ENCODE data around the gene ATOH1. TPM values are rescaled to one million over a fixed set of nuclear protein-coding genes. Genes with fewer than 3 reads are reported as not detected.

ATOH1 gene
- not detected for polyA plus RNA-seq (ENCODE audit: insufficient read length in 4 of 4)

GRCh38 chr4:93828332-93828994 is at the start of gene ATOH1:
TSS of gene ATOH1 (plus strand) at chr4:93828753. CDS start at chr4:93828927, 174 bp downstream.
- DNase-seq (ENCODE audit: low read depth in 4 of 4, low spot score in 2 of 4): no peak

DNA sequence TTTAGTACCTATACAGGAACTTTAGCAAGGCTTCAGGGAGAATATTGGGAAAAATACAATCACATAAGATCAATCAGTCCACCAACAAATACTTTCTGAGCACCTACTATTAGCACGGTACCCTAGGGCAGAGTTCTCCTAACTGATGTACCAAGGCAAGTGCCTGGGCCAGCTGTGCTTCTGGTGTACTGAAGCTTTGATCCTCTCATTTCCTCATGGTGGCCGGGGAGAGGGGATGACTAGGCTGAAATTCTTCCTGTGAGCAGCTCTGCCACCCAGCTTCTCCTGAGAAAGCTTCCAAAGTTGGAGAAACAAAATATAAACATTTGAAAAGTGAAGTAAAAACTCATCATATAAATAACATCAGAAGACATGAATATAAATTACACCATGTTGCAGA is 49.3 kb upstream of the ATOH1 start:
- DNase-seq (ENCODE audit: low read depth in 4 of 4, low spot score in 2 of 4): no peak

- no peak for DNase-seq (ENCODE audit: low read depth in 4 of 4, low spot score in 2 of 4)
Observed at GRCh38 chr4:93780080-93780479, 48.5 kb upstream of the ATOH1 start.

- no peak for DNase-seq (ENCODE audit: low read depth in 4 of 4, low spot score in 2 of 4)
Observed at GRCh38 chr4:93781198-93781597, 47.4 kb upstream of the ATOH1 start.

DNA sequence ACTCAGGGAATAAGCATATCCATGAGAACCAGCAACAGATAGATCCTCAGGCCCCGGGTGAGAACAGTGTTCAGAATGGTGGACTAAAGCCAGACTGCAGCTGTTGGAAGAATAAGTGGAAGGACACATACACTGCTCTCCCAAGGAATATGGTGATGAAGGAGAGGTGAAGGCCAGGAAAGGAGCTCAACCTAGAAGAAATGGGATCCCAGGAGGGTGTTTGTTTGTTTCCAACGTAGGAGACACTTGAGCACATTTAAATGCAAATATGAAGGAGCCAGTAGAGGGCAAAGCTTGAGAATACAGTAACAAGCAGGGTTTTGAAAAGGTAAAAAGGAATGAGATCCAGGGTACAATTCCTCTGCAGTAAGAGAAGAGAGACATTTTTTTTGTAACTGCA is 42.4 kb upstream of the ATOH1 start:
- no peak for DNase-seq (ENCODE audit: low read depth in 4 of 4, low spot score in 2 of 4)

DNA sequence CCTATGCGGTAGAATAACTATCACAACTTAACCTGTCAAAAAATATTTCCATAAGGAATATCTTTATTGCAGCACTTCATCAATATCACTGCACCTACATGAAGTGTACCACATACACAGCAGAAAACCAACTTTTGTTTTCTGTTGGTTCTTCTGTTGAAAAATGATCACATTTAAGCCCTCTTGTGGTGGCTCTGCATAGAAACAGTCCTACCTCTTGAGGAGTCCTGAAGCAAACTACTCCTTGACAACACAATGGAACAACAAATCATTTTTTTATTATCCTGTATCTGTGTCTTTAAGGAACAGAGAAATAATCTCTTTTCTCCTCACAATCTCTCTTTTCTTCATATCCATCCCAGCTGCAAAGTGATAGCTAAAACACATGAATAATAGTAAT is 39.8 kb upstream of the ATOH1 start:
- DNase-seq (ENCODE audit: low read depth in 4 of 4, low spot score in 2 of 4): no peak

GRCh38 chr4:93791570-93792195 is 36.9 kb upstream of the ATOH1 start:
- DNase-seq (ENCODE audit: low read depth in 4 of 4, low spot score in 2 of 4): peak; percentile 22 to 49 (median 34)

DNA sequence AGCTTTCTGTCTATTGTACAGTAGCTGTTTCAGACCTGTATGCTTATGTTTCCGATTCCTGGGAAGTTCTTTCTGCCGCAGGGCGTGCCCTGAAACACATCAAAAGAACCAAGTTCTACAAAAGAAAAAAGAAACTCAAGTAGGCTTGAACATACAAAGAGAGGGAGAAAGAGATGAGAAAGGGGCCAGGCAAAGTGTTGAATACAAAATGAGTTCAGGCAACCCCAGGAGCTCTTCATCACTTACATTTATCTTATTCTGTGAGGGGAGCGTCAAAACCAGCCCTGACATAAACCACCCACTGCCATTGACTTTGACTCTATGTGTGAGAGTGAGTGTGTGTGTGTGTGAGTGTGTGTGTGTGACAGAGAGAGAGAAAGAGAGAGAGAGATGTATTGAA is 26.5 kb upstream of the ATOH1 start:
- no peak for DNase-seq (ENCODE audit: low read depth in 4 of 4, low spot score in 2 of 4)

DNA sequence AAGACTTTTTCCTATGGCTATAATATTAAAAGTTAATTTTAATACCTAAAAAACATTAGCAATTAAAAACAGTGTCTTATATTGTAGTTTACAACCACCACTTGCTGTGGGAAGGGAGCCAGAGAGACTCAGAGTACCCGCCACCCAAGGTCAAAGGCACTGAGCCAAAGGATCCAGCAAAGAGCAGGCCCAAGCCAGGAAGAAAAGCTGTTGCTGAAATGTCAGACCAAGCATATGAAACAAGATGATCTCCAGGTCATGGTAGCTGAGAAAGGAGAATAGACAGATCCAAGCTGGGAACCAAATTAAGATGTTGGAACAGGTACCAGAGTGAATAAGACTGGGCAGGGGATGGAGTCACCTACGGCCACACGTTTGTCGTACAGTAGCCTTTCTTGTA is 18.8 kb upstream of the ATOH1 start:
- DNase-seq (ENCODE audit: low read depth in 4 of 4, low spot score in 2 of 4): no peak

DNA sequence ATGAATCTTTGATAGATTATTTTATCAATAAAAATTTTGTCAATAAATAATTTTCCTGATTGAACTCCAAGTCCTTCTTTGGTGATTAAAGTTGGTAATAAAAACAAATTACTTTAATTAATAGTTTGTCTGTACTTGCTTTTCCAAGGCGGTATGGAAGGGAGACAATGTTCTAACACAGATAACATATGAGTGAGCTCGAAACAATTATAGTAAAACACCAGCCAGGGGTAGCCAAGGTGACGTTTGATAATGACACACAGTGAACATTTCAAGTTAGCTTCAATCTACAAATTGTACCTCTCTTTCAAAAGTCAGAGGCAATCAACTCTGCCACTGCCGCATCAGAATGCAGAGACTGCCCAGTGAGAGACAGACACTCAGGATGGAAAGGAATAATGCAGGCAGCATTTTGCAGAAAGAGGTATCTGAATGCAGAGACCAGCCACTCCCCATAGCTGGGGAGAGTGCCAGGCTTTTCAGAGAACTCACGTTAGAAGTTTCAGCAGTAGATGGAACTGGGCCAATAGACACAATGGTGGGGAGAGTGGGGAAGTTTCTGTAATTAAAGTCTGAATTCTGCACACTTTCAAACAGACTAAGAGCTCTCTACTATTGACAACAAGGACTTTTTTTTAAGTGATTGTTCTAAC is 18.1 kb upstream of the ATOH1 start:
- DNase-seq (ENCODE audit: low read depth in 4 of 4, low spot score in 2 of 4): no peak

- no peak for DNase-seq (ENCODE audit: low read depth in 4 of 4, low spot score in 2 of 4)
Observed at GRCh38 chr4:93813092-93813491, 15.5 kb upstream of the ATOH1 start.

DNA sequence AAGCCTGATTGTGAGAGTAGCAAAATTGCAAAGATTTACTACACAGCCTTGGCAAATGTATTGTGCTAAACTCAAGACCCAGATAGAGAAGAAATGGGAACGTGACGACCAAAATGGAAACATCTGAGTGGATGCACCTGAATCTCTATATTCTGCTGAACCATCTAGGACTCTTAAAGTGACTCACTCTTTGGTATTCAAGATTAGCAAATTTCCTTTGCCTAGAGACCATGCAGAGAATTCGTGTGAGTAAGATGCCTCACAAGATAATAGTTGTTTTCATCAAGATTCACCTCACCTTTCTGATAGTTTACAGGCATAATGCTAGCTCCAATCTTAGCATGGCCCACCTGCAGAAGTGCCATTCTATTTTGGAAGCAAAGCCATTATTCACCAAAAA is 14.4 kb upstream of the ATOH1 start:
- no peak for DNase-seq (ENCODE audit: low read depth in 4 of 4, low spot score in 2 of 4)

DNA sequence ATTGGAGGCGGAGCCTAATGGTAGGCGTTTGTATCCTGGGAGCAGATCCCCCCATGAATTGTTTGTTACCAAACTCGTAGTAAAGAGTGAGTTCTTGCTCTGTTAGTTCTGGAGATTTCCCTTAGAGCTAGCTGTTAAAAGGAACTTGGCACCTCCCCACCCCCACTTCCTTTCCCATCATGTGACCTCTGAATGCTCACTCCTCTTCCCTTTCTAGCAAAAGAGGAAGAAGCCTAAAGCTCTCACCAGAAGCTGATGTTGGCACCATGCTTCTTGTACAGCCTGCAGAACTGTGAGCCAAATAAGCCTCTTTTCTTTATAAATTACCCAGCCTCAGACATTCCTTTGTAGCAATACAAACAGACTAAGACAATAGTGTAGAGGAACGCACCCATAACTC is 13.8 kb upstream of the ATOH1 start:
- DNase-seq (ENCODE audit: low read depth in 4 of 4, low spot score in 2 of 4): no peak

- no peak for DNase-seq (ENCODE audit: low read depth in 4 of 4, low spot score in 2 of 4)
Observed at GRCh38 chr4:93825551-93826216, 2.9 kb upstream of the ATOH1 start.

GRCh38 chr4:93827272-93827947 is 1.1 kb upstream of the ATOH1 start:
- DNase-seq (ENCODE audit: low read depth in 4 of 4, low spot score in 2 of 4): no peak

DNA sequence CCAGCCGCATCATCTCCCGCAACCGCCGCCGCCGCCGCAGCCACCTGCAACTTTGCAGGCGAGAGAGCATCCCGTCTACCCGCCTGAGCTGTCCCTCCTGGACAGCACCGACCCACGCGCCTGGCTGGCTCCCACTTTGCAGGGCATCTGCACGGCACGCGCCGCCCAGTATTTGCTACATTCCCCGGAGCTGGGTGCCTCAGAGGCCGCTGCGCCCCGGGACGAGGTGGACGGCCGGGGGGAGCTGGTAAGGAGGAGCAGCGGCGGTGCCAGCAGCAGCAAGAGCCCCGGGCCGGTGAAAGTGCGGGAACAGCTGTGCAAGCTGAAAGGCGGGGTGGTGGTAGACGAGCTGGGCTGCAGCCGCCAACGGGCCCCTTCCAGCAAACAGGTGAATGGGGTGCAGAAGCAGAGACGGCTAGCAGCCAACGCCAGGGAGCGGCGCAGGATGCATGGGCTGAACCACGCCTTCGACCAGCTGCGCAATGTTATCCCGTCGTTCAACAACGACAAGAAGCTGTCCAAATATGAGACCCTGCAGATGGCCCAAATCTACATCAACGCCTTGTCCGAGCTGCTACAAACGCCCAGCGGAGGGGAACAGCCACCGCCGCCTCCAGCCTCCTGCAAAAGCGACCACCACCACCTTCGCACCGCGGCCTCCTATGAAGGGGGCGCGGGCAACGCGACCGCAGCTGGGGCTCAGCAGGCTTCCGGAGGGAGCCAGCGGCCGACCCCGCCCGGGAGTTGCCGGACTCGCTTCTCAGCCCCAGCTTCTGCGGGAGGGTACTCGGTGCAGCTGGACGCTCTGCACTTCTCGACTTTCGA is 654 bp downstream of the ATOH1 start:
- DNase-seq (ENCODE audit: low read depth in 4 of 4, low spot score in 2 of 4): no peak

DNA sequence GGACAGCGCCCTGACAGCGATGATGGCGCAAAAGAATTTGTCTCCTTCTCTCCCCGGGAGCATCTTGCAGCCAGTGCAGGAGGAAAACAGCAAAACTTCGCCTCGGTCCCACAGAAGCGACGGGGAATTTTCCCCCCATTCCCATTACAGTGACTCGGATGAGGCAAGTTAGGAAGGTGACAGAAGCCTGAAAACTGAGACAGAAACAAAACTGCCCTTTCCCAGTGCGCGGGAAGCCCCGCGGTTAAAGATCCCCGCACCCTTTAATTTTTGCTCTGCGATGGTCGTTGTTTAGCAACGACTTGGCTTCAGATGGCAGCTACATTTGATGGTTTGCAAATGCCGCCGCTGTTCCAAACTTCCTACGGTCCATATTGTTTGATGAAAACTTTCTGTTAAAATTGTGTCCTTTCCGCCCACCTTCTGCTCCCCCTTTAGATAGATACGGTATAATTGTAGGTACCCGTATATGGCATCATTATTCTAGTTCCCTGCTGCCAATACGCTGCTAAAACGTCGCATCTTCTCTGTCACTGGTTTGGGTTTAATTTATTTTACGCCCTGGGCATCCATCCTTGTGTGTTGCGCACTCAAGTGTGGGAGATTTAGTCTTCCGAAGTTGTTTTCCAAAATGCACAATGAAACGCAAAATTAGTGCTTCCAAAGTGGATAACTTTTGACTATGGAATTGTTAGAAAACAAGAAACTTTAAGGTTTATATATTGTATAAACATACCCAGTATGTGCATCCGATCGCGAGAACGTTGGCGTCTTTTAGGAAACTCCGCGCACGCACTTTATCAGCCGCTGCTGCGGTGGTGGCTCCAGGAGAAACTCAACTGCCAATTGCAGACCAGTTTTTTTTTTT is 1.5 kb downstream of the ATOH1 start:
- peak in 1 of 4 donors; percentile 25 for DNase-seq (ENCODE audit: low read depth in 4 of 4, low spot score in 2 of 4)

DNA sequence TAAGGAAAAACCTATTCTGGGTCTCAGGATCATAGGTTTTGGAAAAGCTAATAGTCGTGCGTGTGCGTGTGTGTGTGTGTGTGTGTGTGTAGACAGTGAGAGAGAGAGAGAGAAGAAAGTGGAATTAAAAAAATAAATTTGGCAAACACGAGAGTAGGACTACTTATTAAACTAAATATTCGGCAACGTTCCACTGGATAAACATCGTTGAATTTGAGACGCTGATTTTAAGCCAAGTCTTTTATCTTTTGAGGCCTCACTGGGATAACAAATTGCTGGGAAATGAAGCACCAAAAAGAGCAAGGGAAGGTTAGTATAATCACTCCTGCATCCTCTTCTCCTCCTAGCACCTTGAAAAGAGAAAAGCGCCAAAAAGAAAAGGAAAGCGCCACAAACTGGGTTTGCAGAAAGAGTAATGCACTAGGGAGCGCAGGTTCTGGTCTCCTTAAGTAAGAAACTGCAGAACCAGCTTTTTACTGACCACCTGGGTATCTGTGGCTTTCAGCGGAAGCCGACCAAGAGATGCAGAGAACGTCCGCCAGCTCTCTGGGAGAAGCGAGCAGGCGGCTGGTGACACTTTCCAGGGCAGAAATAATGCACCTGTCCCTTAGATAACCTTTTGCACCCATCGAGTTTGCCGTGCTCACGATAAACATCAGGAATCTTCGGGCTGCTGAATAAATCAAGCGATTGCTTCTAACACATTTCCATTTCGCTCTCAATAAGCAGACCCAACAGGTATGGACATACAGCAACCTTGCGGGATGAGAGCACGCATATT is 3.4 kb downstream of the ATOH1 start:
- peak in 1 of 4 donors; percentile 25 for DNase-seq (ENCODE audit: low read depth in 4 of 4, low spot score in 2 of 4)
